ENCODE data around the gene NRTN.
"Not testable (repeated sequence)": the region's sequence is repeated elsewhere in the genome, so short reads cannot be mapped to it uniquely, and the experiment has no call there.

DNA sequence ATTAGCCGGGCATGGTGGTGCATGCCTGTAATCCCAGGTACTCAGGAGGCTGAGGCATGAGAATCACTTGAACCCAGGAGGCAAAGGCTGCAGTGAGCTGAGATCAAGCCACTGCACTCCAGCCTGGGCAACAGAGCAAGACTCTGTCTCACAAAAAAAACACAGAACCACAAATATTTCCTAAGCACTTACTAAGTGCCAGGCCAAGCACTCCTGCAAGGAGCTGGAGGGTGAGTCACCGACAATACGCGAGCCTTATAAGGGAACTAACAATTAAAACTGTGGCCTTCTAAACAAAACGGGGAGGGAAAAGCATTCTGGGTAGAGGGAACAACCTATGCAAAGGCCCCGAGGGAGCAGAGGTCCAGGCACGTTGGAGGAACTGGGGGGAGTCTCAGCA lies 69.6 kb downstream of the NRTN start:
- not testable (repeated sequence) for TF ChIP-seq POLR2A (IDR thresholded peaks at IDR 0.05; ENCODE audit: low read depth, low read length); POLR2AphosphoS5 (IDR thresholded peaks at IDR 0.05; ENCODE audit: insufficient read depth, low read depth, low read length)
- TF ChIP-seq, protein P1, sequence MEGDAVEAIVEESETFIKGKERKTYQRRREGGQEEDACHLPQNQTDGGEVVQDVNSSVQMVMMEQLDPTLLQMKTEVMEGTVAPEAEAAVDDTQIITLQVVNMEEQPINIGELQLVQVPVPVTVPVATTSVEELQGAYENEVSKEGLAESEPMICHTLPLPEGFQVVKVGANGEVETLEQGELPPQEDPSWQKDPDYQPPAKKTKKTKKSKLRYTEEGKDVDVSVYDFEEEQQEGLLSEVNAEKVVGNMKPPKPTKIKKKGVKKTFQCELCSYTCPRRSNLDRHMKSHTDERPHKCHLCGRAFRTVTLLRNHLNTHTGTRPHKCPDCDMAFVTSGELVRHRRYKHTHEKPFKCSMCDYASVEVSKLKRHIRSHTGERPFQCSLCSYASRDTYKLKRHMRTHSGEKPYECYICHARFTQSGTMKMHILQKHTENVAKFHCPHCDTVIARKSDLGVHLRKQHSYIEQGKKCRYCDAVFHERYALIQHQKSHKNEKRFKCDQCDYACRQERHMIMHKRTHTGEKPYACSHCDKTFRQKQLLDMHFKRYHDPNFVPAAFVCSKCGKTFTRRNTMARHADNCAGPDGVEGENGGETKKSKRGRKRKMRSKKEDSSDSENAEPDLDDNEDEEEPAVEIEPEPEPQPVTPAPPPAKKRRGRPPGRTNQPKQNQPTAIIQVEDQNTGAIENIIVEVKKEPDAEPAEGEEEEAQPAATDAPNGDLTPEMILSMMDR (IDR thresholded peaks at IDR 0.05; ENCODE audit: extremely low read depth in 1 of 2, insufficient read depth in 1 of 2, low read depth in 1 of 2, low read length in 2 of 2) = not testable (repeated sequence)

Measured in endothelial cell of umbilical vein (primary cell).